Measurements from ENCODE around the gene RBBP9. TPM values are rescaled to one million over a fixed set of nuclear protein-coding genes. Genes with fewer than 3 reads are reported as not detected.
"Not testable (repeated sequence)": the region's sequence is repeated elsewhere in the genome, so short reads cannot be mapped to it uniquely, and the experiment has no call there.

RBBP9 gene
- total RNA-seq, 2 donors from 2014 or later = 7.5 to 10.5 TPM

- Mint-ChIP-seq H3K27me3 (no peaks in the 10 kb centered on the region), H3K9me3 (no peaks in the 10 kb centered on the region), H3K36me3 (peaks cover 22% of the 10 kb centered on the region), H3K27ac (no peak overlapping the region), H3K4me1 (ENCODE audit: low read depth in 2 of 2) (peaks cover 0 to 4% of the 10 kb centered on the region in 2 donors), H3K4me3 (no peak overlapping the region)
- ATAC-seq (no peak), DNase-seq (ENCODE audit: low spot score) (no peak)
Measured at GRCh38 chr20:18523066-18523465, 26.0 kb upstream of the RBBP9 start.

GRCh38 chr20:18522066-18522465 lies 25.0 kb upstream of the RBBP9 start:
- not testable (repeated sequence) for H3K9me3 Mint-ChIP-seq; H3K4me3 Mint-ChIP-seq; H3K4me1 Mint-ChIP-seq (ENCODE audit: low read depth in 2 of 2); H3K27me3 Mint-ChIP-seq; DNase-seq (ENCODE audit: low spot score); H3K27ac Mint-ChIP-seq; ATAC-seq
- H3K36me3 Mint-ChIP-seq = peaks cover 17% of the 10 kb centered on the region

GRCh38 chr20:18515973-18516372 lies 18.9 kb upstream of the RBBP9 start:
- ATAC-seq = no peak
- no peaks in the 10 kb centered on the region for H3K9me3 Mint-ChIP-seq
- H3K36me3 Mint-ChIP-seq = peaks cover 14% of the 10 kb centered on the region
- no peak for DNase-seq (ENCODE audit: low spot score)
- H3K27me3 Mint-ChIP-seq = no peaks in the 10 kb centered on the region
- H3K4me3 Mint-ChIP-seq = no peak overlapping the region
- no peak overlapping the region for H3K27ac Mint-ChIP-seq
- H3K4me1 Mint-ChIP-seq (ENCODE audit: low read depth in 2 of 2) = peaks cover 17 to 18% of the 10 kb centered on the region in 2 donors

GRCh38 chr20:18514127-18514526 lies 17.1 kb upstream of the RBBP9 start:
- peaks cover 24% of the 10 kb centered on the region for H3K36me3 Mint-ChIP-seq

GRCh38 chr20:18513208-18513607 lies 16.2 kb upstream of the RBBP9 start:
- Mint-ChIP-seq H3K27ac (peak overlapping the region in 1 of 2 donors; percentile 83), H3K36me3 (peaks cover 26% of the 10 kb centered on the region), H3K4me1 (ENCODE audit: low read depth in 2 of 2) (peaks cover 36 to 43% of the 10 kb centered on the region in 2 donors), H3K9me3 (no peaks in the 10 kb centered on the region), H3K4me3 (peak overlapping the region; percentile 8), H3K27me3 (no peaks in the 10 kb centered on the region)
- DNase-seq (ENCODE audit: low spot score) = no peak
- peak in 1 of 2 donors; percentile 52 for ATAC-seq

More at GRCh38 chr20:18514127-18514526, 17.1 kb upstream of the RBBP9 start:
- Mint-ChIP-seq H3K4me1 (ENCODE audit: low read depth in 2 of 2) (peaks cover 29 to 34% of the 10 kb centered on the region in 2 donors), H3K9me3 (no peaks in the 10 kb centered on the region), H3K27me3 (no peaks in the 10 kb centered on the region), H3K27ac (peak overlapping the region in 1 of 2 donors; percentile 83), H3K4me3 (no peak overlapping the region)
- no peak for DNase-seq (ENCODE audit: low spot score)
- ATAC-seq = no peak

GRCh38 chr20:18511571-18511970 lies 14.5 kb upstream of the RBBP9 start:
- Mint-ChIP-seq H3K9me3 (no peaks in the 10 kb centered on the region), H3K27me3 (no peaks in the 10 kb centered on the region), H3K4me3 (no peak overlapping the region), H3K4me1 (ENCODE audit: low read depth in 2 of 2) (peaks cover 45 to 58% of the 10 kb centered on the region in 2 donors), H3K36me3 (peaks cover 31% of the 10 kb centered on the region), H3K27ac (peak overlapping the region in 1 of 2 donors; percentile 22)
- ATAC-seq (no peak), DNase-seq (ENCODE audit: low spot score) (no peak)

- peak within 1 kb of the TSS; percentile 99 for H3K4me3 Mint-ChIP-seq
- peaks cover 26% of the 10 kb centered on the region for H3K36me3 Mint-ChIP-seq
- peak; percentile 98 for DNase-seq (ENCODE audit: low spot score)
- H3K9me3 Mint-ChIP-seq = no peaks in the 10 kb centered on the region
- peak; percentile 95 to 98 for ATAC-seq
- peaks cover 0 to 3% of the 10 kb centered on the region in 2 donors for H3K27me3 Mint-ChIP-seq
- H3K27ac Mint-ChIP-seq = peak within 1 kb of the TSS; percentile 99
- H3K4me1 Mint-ChIP-seq (ENCODE audit: low read depth in 2 of 2) = peaks cover 36 to 56% of the 10 kb centered on the region in 2 donors
Measured at GRCh38 chr20:18507218-18508191, 10.5 kb upstream of the RBBP9 start, which contains the start of gene SEC23B. TSS of gene SEC23B (plus strand) at chr20:18507940. CDS start at chr20:18510836, 2,896 bp downstream.

- DNase-seq (ENCODE audit: low spot score) = no peak
- peak overlapping the region; percentile 99 for H3K27ac Mint-ChIP-seq
- no peaks in the 10 kb centered on the region for H3K9me3 Mint-ChIP-seq
- peaks cover 36 to 55% of the 10 kb centered on the region in 2 donors for H3K4me1 Mint-ChIP-seq (ENCODE audit: low read depth in 2 of 2)
- H3K4me3 Mint-ChIP-seq = peak overlapping the region; percentile 99
- ATAC-seq = no peak
- H3K36me3 Mint-ChIP-seq = peaks cover 25% of the 10 kb centered on the region
- H3K27me3 Mint-ChIP-seq = peaks cover 5 to 9% of the 10 kb centered on the region in 2 donors
Measured at GRCh38 chr20:18506744-18507143, 9.7 kb upstream of the RBBP9 start.

GRCh38 chr20:18504479-18505060 lies 7.5 kb upstream of the RBBP9 start:
- peaks cover 8 to 10% of the 10 kb centered on the region in 2 donors for H3K27me3 Mint-ChIP-seq
- H3K4me3 Mint-ChIP-seq = no peak overlapping the region
- peaks cover 21 to 34% of the 10 kb centered on the region in 2 donors for H3K4me1 Mint-ChIP-seq (ENCODE audit: low read depth in 2 of 2)
- ATAC-seq (no peak), DNase-seq (ENCODE audit: low spot score) (no peak)
- peaks cover 7% of the 10 kb centered on the region for H3K36me3 Mint-ChIP-seq
- no peaks in the 10 kb centered on the region for H3K9me3 Mint-ChIP-seq
- H3K27ac Mint-ChIP-seq = no peak overlapping the region

GRCh38 chr20:18501672-18502071 lies 4.6 kb upstream of the RBBP9 start:
- H3K27ac Mint-ChIP-seq; ATAC-seq; H3K4me3 Mint-ChIP-seq; H3K9me3 Mint-ChIP-seq; DNase-seq (ENCODE audit: low spot score); H3K27me3 Mint-ChIP-seq; H3K36me3 Mint-ChIP-seq: not testable (repeated sequence)
- peaks cover 4 to 13% of the 10 kb centered on the region in 2 donors for H3K4me1 Mint-ChIP-seq (ENCODE audit: low read depth in 2 of 2)

GRCh38 chr20:18497603-18498002 lies 578 bp upstream of the RBBP9 start:
- peaks cover 7% of the 10 kb centered on the region for H3K36me3 Mint-ChIP-seq
- peaks cover 7 to 8% of the 10 kb centered on the region in 2 donors for H3K27me3 Mint-ChIP-seq
- H3K4me3 Mint-ChIP-seq = peak overlapping the region; percentile 73
- H3K4me1 Mint-ChIP-seq (ENCODE audit: low read depth in 2 of 2) = peaks cover 14 to 17% of the 10 kb centered on the region in 2 donors
- DNase-seq (ENCODE audit: low spot score) (no peak), ATAC-seq (no peak)
- H3K9me3 Mint-ChIP-seq = no peaks in the 10 kb centered on the region
- H3K27ac Mint-ChIP-seq = peak overlapping the region; percentile 63 to 81

- Mint-ChIP-seq H3K4me1 (ENCODE audit: low read depth in 2 of 2) (peaks cover 14 to 17% of the 10 kb centered on the region in 2 donors), H3K9me3 (no peaks in the 10 kb centered on the region), H3K27me3 (no peaks in the 10 kb centered on the region), H3K36me3 (peaks cover 7% of the 10 kb centered on the region), H3K4me3 (peak overlapping the region; percentile 73), H3K27ac (peak overlapping the region in 1 of 2 donors; percentile 81)
- ATAC-seq (no peak), DNase-seq (ENCODE audit: low spot score) (no peak)
Measured at GRCh38 chr20:18496042-18496441, 983 bp downstream of the RBBP9 start.

GRCh38 chr20:18488301-18488700 lies 8.7 kb downstream of the RBBP9 start:
- Mint-ChIP-seq H3K27ac (no peak overlapping the region), H3K4me1 (ENCODE audit: low read depth in 2 of 2) (peaks cover 0 to 2% of the 10 kb centered on the region in 2 donors), H3K36me3 (peaks cover 13% of the 10 kb centered on the region), H3K9me3 (no peaks in the 10 kb centered on the region), H3K27me3 (no peaks in the 10 kb centered on the region), H3K4me3 (no peak overlapping the region)
- no peak for DNase-seq (ENCODE audit: low spot score)
- ATAC-seq = no peak

- Mint-ChIP-seq H3K9me3 (no peaks in the 10 kb centered on the region), H3K36me3 (peaks cover 15% of the 10 kb centered on the region), H3K27me3 (no peaks in the 10 kb centered on the region), H3K27ac (peak overlapping the region in 1 of 2 donors; percentile 70), H3K4me1 (ENCODE audit: low read depth in 2 of 2) (no peaks in the 10 kb centered on the region), H3K4me3 (no peak overlapping the region)
- no peak for DNase-seq (ENCODE audit: low spot score)
- ATAC-seq = no peak
Measured at GRCh38 chr20:18481596-18481995, 15.4 kb downstream of the RBBP9 start.

Data from natural killer cell treated with Interleukin-12 subunit alpha and Interleukin-12 subunit beta and Interleukin-15 and Interleukin-18, amount 100 ng/mL, for 72 hours (primary cell).